ENCODE data around the gene EEIG2. TPM values are rescaled to one million over a fixed set of nuclear protein-coding genes. Genes with fewer than 3 reads are reported as not detected.

EEIG2 gene
- total RNA-seq, 3 donors from 2014 or later: 5.1 to 7.3 (median 6.4) TPM

DNA sequence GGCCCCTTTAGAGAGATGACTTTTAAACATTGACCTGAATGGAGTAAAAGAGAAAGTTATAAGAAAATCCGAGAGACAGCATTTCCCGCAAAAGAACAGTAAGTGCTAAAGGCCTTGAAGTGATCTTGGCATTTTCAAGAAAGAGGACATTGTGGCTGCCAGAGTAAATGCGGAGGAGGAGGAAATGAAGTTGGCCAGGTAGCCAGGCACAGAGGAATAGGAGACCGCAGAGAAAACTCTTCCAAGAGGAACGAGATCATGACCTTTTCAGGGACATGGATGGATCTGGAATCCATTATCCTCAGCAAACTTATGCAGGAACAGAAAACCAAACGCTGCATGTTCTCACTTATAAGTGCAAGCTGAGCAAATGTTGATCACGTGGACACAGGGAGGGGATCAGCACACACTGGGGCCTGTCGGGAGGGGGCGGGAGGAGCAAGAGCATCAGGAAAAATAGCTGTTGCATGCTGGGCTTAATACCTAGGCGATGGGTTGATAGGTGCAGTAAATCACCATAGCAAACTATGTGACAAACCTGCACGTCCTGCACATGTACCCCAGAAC lies 49.7 kb downstream of the EEIG2 start:
- Mint-ChIP-seq H3K9me3 (no peaks in the 10 kb centered on the region), H3K4me1 (ENCODE audit: low read depth) (no peaks in the 10 kb centered on the region), H3K27me3 (ENCODE audit: low read depth) (no peaks in the 10 kb centered on the region), H3K4me3 (no peak overlapping the region), H3K36me3 (ENCODE audit: insufficient read depth) (peaks cover 28% of the 10 kb centered on the region)
- DNase-seq (no peak), ATAC-seq (no peak)

Other genes starting within 250 kb of the EEIG2 start
- not detected for gene NBPF6, start 109.8 kb upstream of the EEIG2 start, total RNA-seq
- gene HENMT1, start 101.0 kb downstream of the EEIG2 start, total RNA-seq: 10 to 100 TPM; 11.9 to 12.2 (median 12.0) TPM
- gene PRPF38B, start 132.2 kb downstream of the EEIG2 start, total RNA-seq: 10 to 100 TPM; 68.9 to 76.7 (median 76.6) TPM
- not detected for gene FNDC7, start 152.8 kb downstream of the EEIG2 start, total RNA-seq
- 10 to 100 TPM; 26.4 to 30.0 (median 27.8) TPM for gene STXBP3, start 186.6 kb downstream of the EEIG2 start, total RNA-seq